T-helper 22 cell (primary cell): ENCODE measurements around the gene MTHFSD.

Experiments
- DNase-seq: peaks from one replicate; pipeline ENCODE4 v3.0.0-alpha.2; 2020; ENCODE audit warnings: low read depth

MTHFSD gene

DNA sequence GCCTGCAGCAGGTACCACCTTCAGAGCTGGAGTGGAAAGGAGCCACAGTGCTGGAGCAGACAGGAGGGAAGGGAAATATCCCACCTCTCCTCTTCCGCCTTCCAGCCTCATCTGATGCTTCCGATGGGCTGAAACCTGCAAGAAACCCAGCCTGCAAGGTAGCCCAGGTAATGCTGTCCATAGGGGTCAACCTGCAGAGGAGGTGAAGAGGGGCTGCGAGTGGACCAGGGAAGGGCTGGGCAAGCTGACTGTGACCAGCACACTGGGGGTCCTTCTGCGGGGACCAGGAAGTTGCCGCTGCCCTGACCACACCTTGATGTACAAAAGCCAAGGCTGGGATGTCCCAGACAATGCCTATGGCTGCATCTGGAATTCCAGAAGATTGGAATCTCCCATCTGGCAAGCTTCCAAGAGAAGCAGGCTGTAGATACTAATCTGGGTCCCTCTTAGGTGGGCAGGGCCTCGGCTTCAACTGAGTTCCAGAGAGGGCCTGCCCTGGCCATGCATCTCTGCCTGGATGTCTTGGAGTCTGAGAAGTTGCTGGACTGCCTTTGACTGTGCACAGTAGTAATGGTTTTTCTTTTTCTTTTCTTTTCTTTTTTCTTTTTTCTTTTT lies 29.1 kb upstream of the MTHFSD start:
- no peak for DNase-seq

GRCh38 chr16:86581458-86581857 lies 26.4 kb upstream of the MTHFSD start:
- DNase-seq = no peak

DNA sequence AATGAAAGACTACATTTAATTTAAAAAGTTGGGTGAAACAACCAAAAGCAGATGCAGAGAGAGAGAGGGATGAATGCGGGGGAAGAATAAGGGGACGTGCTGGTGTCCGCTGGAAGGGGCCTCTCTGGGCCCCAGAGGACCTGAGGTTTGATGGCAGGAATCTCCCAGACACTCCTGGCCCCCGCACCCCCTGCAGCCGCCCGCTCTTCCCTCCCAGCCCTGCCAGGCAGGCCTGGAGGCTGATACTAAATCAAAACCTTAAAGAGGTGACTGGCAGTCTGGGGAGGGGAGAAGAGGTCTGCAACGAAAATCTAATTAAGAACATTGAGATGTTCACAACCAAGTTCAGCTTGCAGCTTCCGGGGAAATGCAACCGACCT lies 25.7 kb upstream of the MTHFSD start:
- DNase-seq = no peak

DNA sequence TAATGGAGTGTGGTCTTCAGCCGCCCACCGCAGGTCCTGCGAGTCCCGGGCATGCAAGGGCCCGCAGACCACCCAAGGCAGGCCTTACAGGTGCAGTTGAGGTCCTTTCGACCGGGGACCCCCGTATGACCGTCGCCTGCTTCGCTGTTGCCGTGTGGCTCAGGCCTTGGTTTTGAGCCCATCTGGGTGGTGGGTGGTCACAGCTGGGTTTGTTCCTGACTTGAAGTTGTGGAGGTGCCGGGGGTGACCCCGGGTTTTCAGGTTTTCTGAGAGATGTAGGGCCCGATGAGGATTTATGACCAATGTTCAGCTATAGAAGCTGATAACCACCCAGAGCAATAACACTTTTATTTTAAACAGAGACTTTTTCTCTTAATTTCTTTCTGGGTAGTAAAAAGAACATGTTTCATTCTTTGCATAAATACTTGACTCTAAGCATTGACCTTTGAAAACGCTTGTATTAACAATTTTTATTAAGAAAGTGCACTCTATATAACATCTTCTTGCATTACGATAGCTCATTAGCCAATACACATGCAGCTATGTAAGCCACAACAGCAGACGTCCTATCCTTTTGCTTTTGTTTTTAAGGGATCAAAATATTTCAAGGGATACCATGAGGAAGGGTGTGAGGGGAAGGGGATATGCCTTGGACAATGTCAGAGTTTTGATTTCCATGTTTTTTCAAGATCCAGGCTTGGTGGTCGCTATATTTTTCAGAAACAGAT lies 25.2 kb upstream of the MTHFSD start:
- no peak for DNase-seq

DNA sequence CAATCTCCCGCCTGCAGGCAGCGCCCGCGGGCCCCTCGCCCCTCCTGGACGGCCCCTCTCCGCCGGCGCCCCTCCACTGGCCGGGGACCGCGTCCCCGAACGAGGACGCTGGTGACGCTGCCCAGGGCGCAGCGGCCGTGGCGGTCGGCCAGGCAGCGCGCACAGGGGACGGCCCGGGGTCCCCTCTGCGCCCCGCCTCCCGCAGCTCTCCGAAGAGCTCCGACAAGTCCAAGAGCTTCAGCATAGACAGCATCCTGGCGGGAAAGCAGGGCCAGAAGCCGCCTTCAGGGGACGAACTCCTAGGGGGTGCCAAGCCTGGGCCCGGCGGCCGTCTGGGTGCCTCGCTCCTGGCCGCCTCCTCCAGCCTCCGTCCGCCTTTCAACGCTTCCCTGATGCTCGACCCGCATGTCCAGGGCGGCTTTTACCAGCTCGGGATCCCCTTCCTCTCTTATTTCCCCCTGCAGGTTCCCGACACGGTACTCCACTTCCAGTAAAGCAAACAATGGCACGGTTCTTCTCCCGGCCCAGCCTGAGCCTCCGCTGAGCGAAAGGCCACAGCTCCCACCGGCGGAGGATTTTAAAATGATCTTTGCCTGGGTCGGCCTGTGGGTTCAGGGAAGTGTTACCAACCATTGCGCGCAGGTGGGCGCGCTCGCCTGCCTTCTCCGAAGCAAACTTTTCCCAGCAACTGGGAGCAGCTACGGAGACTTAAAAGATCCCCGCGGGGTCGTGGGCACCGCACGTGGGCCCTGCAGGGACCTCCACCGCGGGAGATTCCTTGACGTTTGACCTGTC lies 24.4 kb upstream of the MTHFSD start:
- DNase-seq = no peak

- DNase-seq = no peak
These were observed 23.7 kb upstream of the MTHFSD start for GRCh38 chr16:86578611-86579267.

GRCh38 chr16:86578061-86578599 lies 23.1 kb upstream of the MTHFSD start, which contains the start of gene FOXL1:
FOXL1 (plus strand) TSS chr16:86578549; CDS start chr16:86578724, 175 bp downstream.
- no peak for DNase-seq

DNA sequence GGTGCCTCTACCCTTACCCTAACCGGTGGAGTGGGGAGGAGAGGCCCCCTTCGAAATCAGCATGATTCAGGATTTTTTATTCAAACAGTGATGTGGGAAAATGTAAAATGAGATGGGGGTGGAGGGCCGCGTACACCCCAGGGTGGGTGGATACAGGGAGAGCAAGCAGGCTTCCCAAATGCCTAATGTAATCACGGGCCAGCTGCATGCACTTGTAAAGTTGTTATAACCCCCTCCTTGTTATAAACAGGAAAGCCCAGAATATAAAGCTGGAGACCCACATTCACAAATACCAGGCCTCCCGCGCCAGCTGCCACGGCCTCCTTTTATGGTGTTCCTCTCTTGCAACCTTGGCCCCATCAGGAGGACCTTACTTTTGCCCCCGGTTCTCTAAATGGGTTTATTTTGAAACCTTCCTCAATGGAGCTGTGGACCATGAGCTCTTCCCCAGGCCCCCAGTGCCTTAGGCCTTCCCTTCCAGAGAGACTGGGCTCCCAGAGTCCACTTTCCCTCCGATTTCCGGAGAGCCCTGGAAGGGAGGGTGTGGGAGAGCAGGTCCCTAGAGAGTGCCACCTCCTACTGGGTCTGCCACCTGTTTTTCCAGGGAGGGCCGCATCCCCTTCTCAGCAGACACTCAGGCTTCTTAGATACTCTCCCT lies 22.4 kb upstream of the MTHFSD start:
- no peak for DNase-seq

DNA sequence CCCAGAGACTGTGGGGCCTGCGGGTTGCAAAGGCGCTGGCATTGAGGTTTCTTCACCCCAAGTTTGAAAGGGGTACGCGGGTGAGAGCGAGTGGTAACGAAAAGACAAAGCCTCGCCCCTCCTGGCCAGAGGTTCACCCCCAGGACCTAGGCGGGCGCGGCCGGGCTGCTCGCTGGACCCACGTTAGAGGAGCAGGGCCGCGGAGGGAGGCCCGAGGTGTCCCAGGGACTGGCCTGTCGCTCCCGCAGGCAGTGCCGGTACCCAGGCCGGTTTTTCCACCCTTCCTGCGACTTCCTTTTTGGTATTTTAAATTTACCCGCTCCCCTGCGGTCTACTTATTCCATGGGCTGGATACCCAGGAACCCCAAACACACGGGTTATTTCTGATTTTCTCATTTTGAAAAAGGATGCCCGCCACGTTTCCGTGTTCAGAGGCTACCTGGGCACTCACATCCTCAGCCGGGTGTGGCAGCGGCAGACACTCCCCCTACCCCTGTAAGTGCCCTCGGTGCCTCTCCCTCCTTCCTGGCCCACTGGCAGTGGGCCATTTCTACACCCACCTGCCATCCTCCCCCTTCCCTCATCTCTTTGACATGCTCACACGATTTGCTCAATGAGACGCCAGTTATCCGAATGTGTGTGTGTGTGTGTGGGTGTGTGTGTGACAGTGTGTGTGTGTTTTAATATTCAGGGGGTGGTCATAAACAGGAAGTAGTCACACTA lies 21.7 kb upstream of the MTHFSD start:
- no peak for DNase-seq

DNA sequence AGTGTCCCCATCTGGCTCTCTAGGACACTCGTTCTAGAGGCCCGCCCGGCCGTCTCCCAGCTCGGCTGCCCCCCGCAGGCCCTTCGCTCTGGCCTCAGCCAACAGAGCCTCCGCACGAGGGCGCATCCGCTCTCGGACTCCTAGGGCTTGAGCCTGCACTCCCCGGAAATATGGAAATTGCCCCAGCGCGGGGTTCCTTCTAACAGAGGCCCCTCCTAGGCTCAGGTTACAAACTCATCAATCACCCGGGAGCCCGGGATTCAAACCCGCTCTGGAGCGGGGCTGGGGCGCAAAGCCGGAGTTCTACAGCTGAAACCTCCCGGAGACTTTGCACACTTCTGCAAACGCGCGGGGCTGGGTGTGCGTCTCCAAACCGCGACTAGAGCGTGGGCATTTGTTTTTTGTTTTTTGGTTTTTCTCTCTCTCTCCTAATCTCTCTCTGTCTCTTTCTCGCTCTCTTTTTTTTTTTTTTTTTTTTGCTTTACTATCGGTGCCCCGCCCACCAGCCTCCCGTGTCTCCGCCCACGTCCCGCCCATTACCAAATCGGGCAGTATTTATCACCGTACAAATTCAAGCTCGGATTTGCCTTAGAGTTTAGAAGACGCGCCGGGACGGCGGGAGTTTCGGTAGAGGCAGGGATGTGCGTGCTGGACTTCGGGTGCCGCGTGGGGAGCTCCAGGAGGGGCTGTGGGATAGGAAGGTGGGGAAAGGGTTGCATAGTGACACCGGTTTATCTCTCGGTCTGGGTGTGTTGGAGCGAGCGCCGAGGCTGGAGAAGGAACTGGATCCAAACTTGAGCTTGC lies 20.9 kb upstream of the MTHFSD start:
- no peak for DNase-seq

GRCh38 chr16:86575095-86575685 lies 20.2 kb upstream of the MTHFSD start:
- DNase-seq = no peak

GRCh38 chr16:86574646-86575045 lies 19.6 kb upstream of the MTHFSD start:
- no peak for DNase-seq

GRCh38 chr16:86573646-86574508 lies 18.8 kb upstream of the MTHFSD start:
- DNase-seq = no peak

DNA sequence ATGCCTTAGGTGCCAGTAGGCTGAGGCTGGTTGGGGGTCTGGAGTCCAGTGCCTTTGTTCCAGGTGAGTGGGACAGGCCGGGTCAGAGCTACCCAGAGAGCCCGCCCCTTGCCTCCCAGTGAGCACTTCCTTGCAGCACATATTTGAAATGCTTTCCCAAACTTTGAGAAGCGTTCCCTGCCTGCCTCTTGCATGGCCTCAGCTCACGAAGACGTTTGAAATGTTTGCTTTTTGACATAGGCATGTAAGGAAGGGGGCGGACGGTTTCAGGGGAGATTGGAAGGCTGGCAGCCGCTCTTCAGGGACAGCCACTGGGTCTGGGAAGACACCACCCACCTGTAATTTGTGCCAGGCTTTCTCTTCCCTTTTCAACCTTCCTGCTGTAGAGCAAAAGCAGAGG lies 18.2 kb upstream of the MTHFSD start:
- no peak for DNase-seq

- no peak for DNase-seq
These were observed 17.6 kb upstream of the MTHFSD start for GRCh38 chr16:86572606-86573005.

DNA sequence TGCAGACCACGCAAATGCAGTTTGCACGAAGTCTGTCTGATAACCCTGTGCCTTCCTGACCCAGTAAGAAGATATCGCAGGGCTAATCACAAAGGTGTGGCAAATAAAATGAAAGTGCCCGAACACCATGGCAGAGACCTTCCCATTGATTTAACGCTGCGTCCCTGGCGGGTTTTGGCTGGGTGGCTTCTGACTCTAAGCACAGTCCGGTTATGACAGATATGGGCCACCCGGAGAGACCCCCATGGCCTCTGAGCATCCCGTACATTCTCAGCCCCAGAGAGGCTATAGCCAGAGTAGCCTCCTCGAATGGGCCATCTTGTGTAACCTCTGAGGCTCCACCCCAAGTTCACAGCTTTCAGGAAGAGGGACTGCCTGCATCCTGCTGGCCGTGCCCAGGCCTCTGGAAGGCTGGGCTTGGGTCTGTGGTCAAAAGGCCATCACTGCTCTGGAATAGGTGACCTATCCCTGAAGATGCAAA lies 17.0 kb upstream of the MTHFSD start:
- DNase-seq = no peak

GRCh38 chr16:86571530-86571915 lies 16.5 kb upstream of the MTHFSD start:
- no peak for DNase-seq
